CD14-positive monocyte (primary cell): ENCODE results near the gene SNX8. TPM values are rescaled to one million over a fixed set of nuclear protein-coding genes. Genes with fewer than 3 reads are reported as not detected.
A peak's percentile ranks its signal among the peaks of the same experiment; 100 is the strongest.

Experiments
- DNase-seq, 3 donors: peaks; one replicate each; pipeline ENCODE4 v3.0.0-alpha.2; 2011 to 2022
- H2AFZ ChIP-seq: 2 replicates; pipeline ENCODE4 v1.6.0; 2012; ENCODE audit warnings: mild to moderate bottlenecking, low read depth, low read length, inconsistent platforms; ENCODE audit not compliant: insufficient read depth, poor library complexity, severe bottlenecking
- H3K27ac ChIP-seq, 2 donors: 1 replicate in 1 of 2; 2 replicates in 1 of 2; pipeline ENCODE4 v1.5.1; 2012 to 2013; ENCODE audit warnings: low read length in 2 of 2, control low read depth in 1 of 2, inconsistent platforms in 1 of 2, low read depth in 1 of 2, mild to moderate bottlenecking in 1 of 2
- H3K27me3 ChIP-seq, 2 donors: one replicate each; pipeline versions ENCODE4 v1.6.0 to v1.6.1; 2011 to 2013; ENCODE audit warnings: low read length in 2 of 2; ENCODE audit not compliant: control insufficient read depth in 2 of 2, insufficient read depth in 2 of 2
- H3K36me3 ChIP-seq, 2 donors: replicated peaks in 1 of 2; 1 replicate in 1 of 2; 2 replicates in 1 of 2; pipeline versions ENCODE4 v1.5.1 to v1.6.1; 2012 to 2013; ENCODE audit warnings: low read length in 2 of 2, control low read depth in 1 of 2, inconsistent platforms in 1 of 2, mild to moderate bottlenecking in 1 of 2; ENCODE audit not compliant: insufficient read depth in 2 of 2, control insufficient read depth in 1 of 2
- H3K4me1 ChIP-seq, 2 donors: 1 replicate in 1 of 2; 2 replicates in 1 of 2; pipeline versions ENCODE4 v1.5.1 to v1.6.1; 2012 to 2013; ENCODE audit warnings: low read length in 2 of 2, control low read depth in 1 of 2, inconsistent platforms in 1 of 2, mild to moderate bottlenecking in 1 of 2, moderate library complexity in 1 of 2; ENCODE audit not compliant: insufficient read depth in 2 of 2, control insufficient read depth in 1 of 2
- H3K4me2 ChIP-seq: replicated peaks from 2 replicates; pipeline ENCODE3; 2012; ENCODE audit warnings: low read length, moderate library complexity, mild to moderate bottlenecking; ENCODE audit not compliant: poor library complexity, severe bottlenecking; ENCODE audit errors: extremely low read depth
- H3K4me3 ChIP-seq, 3 experiments: fragments of 200-600 bp in 1 of 3; sonication (generic) in 1 of 3; replicated peaks in 1 of 3; 1 replicate in 2 of 3; 2 replicates in 1 of 3; pipeline ENCODE4 v1.5.1; 2011 to 2013; ENCODE audit warnings: low read length in 3 of 3, mild to moderate bottlenecking in 3 of 3, control low read depth in 2 of 3, low read depth in 2 of 3, inconsistent platforms in 1 of 3, moderate library complexity in 1 of 3
- H3K79me2 ChIP-seq: 2 replicates; pipeline ENCODE4 v1.6.0; 2012; ENCODE audit warnings: mild to moderate bottlenecking, control low read depth, inconsistent platforms, low read length, moderate library complexity; ENCODE audit not compliant: insufficient read depth
- H3K9ac ChIP-seq: 2 replicates; pipeline ENCODE4 v1.6.0; 2017; ENCODE audit warnings: low read length, mild to moderate bottlenecking; ENCODE audit not compliant: insufficient read depth, poor library complexity, severe bottlenecking
- H3K9me3 ChIP-seq, 2 donors: replicated peaks in 1 of 2; 1 replicate in 1 of 2; 2 replicates in 1 of 2; pipeline versions ENCODE4 v1.5.1 to v1.6.1; 2012 to 2013; ENCODE audit warnings: low read length in 2 of 2, control low read depth in 1 of 2; ENCODE audit not compliant: control insufficient read depth in 1 of 2, insufficient read depth in 1 of 2
- H4K20me1 ChIP-seq: 2 replicates; pipeline ENCODE4 v1.6.0; 2012; ENCODE audit warnings: mild to moderate bottlenecking, low read length, control low read depth, moderate library complexity; ENCODE audit not compliant: insufficient read depth
- H3K27ac Mint-ChIP-seq, 7 donors: one replicate each; pipeline ENCODE4 v1.8.0; 2020; ENCODE audit warnings: mild to moderate bottlenecking in 7 of 7, mixed read lengths in 7 of 7, moderate library complexity in 6 of 7, inconsistent platforms in 2 of 7
- H3K27me3 Mint-ChIP-seq, 3 donors: one replicate each; pipeline ENCODE4 v1.8.0; 2021 to 2022; ENCODE audit warnings: low read depth in 3 of 3, mild to moderate bottlenecking in 3 of 3, mixed read lengths in 3 of 3, moderate library complexity in 3 of 3, inconsistent platforms in 1 of 3
- H3K36me3 Mint-ChIP-seq, 2 donors: one replicate each; pipeline ENCODE4 v1.8.0; 2020; ENCODE audit warnings: mixed read lengths in 2 of 2, inconsistent platforms in 1 of 2, mild to moderate bottlenecking in 1 of 2
- H3K4me1 Mint-ChIP-seq: one replicate; pipeline ENCODE4 v1.8.0; 2020; ENCODE audit warnings: mild to moderate bottlenecking, mixed read lengths
- H3K4me3 Mint-ChIP-seq, 2 donors: one replicate each; pipeline ENCODE4 v1.8.0; 2020; ENCODE audit warnings: mild to moderate bottlenecking in 2 of 2, mixed read lengths in 2 of 2, moderate library complexity in 1 of 2
- H3K9me3 Mint-ChIP-seq, 7 donors: one replicate each; pipeline ENCODE4 v1.8.0; 2020 to 2022; ENCODE audit warnings: mixed read lengths in 7 of 7, mild to moderate bottlenecking in 6 of 7, moderate library complexity in 6 of 7, inconsistent platforms in 2 of 7
- WGBS: methylation state at CpG from one replicate; pipeline ENCODE4 v1.1.5; 2013; ENCODE audit warnings: missing lambda C conversion rate; ENCODE audit not compliant: insufficient coverage; 5-methylcytosine and 5-hydroxymethylcytosine counted together
- intact Hi-C, 2 donors: fragments of 100-400 bp; cut with micrococcal nuclease; formaldehyde crosslinking; loops; one replicate each; pipeline versions ENCODE4 v1.15.0 to v1.15.1; 2023
- polyA plus RNA-seq, 3 donors: library from polyadenylated mRNA; depleted of rRNA in 1 of 3; unstranded in 2 of 3; stranded (reverse) in 1 of 3; fragments of 300-500 nt in 2 of 3; fragments of >200 nt in 1 of 3; fragmentation: Illumina TruSeq in 2 of 3; gene quantifications; 1 replicate in 2 of 3; 2 replicates in 1 of 3; pipeline ENCODE4 v1.2.3, GENCODE V29; 2012 to 2021
- TF ChIP-seq, protein P1 (sequence below): fragments of 200-600 bp; IDR thresholded peaks from one replicate; pipeline ENCODE4 v1.8.0; 2022; ENCODE audit warnings: antibody characterized with exemption, mild to moderate bottlenecking

The SNX8 gene
- polyA plus RNA-seq, 3 donors: 15.4 to 43.7 (median 41.9) TPM

DNA sequence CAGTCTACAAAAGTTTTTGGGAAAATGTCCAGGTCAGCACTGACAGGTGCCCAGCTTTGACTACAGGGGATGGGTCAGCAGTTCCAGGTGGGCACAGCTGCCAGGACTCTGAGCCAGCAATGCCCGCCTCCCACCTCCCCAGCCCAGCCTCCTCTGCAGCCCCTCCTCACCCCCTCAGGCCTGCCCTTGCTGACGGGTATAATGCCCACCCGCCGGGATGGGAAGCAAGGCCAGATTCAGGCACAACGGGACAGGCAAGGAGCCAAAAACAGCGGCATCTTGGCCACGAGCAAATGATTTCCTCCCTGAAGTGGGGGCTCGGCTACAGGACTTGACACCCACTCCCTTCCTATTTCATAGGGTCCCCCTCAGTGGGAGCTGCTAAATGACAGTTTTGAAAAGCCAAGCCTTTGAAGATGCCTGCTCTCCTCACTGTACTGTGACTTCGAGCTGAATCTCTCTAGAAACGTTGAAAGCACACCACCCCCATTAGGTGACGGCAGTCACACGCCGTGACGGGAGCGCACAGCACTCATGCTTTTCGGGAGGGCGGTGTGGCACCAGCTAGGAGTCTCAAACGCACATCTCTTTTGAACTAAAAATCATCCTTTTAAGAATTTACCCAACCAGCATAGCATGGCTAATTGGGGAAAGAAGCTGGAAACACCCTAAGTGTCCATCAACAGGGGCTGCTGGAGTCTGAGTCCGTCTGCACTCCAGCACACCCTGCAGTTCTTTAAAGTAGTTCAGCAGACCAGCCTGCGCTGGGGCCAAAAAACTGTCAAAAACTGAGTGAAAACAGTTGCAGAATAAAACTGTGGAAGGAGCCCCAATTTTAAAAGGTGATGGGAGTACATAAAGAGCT lies 111.1 kb downstream of the SNX8 start:
- DNase-seq: no peak
- H4K20me1 ChIP-seq: no peaks in the 10 kb centered on the region
- no peak overlapping the region for H3K4me3 Mint-ChIP-seq
- no peak overlapping the region for H2AFZ ChIP-seq
- H3K4me3 ChIP-seq: no peak overlapping the region
- TF ChIP-seq, protein P1, sequence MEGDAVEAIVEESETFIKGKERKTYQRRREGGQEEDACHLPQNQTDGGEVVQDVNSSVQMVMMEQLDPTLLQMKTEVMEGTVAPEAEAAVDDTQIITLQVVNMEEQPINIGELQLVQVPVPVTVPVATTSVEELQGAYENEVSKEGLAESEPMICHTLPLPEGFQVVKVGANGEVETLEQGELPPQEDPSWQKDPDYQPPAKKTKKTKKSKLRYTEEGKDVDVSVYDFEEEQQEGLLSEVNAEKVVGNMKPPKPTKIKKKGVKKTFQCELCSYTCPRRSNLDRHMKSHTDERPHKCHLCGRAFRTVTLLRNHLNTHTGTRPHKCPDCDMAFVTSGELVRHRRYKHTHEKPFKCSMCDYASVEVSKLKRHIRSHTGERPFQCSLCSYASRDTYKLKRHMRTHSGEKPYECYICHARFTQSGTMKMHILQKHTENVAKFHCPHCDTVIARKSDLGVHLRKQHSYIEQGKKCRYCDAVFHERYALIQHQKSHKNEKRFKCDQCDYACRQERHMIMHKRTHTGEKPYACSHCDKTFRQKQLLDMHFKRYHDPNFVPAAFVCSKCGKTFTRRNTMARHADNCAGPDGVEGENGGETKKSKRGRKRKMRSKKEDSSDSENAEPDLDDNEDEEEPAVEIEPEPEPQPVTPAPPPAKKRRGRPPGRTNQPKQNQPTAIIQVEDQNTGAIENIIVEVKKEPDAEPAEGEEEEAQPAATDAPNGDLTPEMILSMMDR: no peak
- no peaks in the 10 kb centered on the region for H3K9me3 ChIP-seq
- intact Hi-C loops: no loop called here
- WGBS: 85% methylated on average over 15 of the region's 20 CpGs
- H3K4me1 Mint-ChIP-seq: peaks cover 9% of the 10 kb centered on the region
- H3K9ac ChIP-seq: no peak overlapping the region
- H3K9me3 Mint-ChIP-seq: peaks cover 0 to 7% (median 0%) of the 10 kb centered on the region in 7 donors
- peak overlapping the region in 1 of 2 donors; percentile 26 for H3K27ac ChIP-seq
- H3K36me3 Mint-ChIP-seq: peaks cover 74 to 87% of the 10 kb centered on the region in 2 donors
- peaks cover 45 to 76% of the 10 kb centered on the region in 2 donors for H3K36me3 ChIP-seq
- peak overlapping the region in 4 of 7 donors; percentile 33 to 61 (median 44) for H3K27ac Mint-ChIP-seq
- H3K27me3 ChIP-seq: no peaks in the 10 kb centered on the region
- H3K4me1 ChIP-seq: peaks cover 0 to 7% of the 10 kb centered on the region in 2 donors
- no peak overlapping the region for H3K4me2 ChIP-seq
- H3K27me3 Mint-ChIP-seq: peaks cover 0 to 2% (median 0%) of the 10 kb centered on the region in 3 donors
- H3K79me2 ChIP-seq: no peaks in the 10 kb centered on the region

DNA sequence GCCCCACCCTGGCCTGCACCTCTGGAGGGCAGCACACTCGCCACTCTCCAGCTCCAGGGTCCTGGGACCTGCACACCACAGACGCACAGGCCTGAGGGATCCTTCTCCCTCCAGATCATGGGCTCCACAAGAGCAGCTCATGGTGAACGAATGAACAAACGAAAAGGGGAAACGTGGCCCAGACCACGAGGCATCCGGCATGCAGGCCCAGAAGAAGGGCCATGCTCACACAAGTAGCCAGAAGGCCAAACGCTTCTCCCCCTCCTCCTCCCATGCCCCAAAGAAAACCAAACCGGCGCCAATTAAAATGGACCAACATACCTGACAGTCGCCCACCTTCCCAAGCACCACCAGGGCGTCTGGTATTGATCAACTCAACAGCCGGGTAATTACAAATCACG lies 111.9 kb downstream of the SNX8 start:
- Mint-ChIP-seq H3K9me3 (peaks cover 0 to 7% (median 0%) of the 10 kb centered on the region in 7 donors), H3K27ac (no peak overlapping the region), H3K36me3 (peaks cover 71 to 85% of the 10 kb centered on the region in 2 donors), H3K27me3 (peaks cover 0 to 2% (median 0%) of the 10 kb centered on the region in 3 donors), H3K4me1 (peaks cover 9% of the 10 kb centered on the region), H3K4me3 (no peak overlapping the region)
- Histone ChIP-seq H3K27me3 (no peaks in the 10 kb centered on the region), H3K27ac (no peak overlapping the region), H2AFZ (no peak overlapping the region), H3K4me2 (no peak overlapping the region), H3K4me3 (no peak overlapping the region), H3K9ac (no peak overlapping the region), H3K9me3 (no peaks in the 10 kb centered on the region), H3K4me1 (peaks cover 0 to 7% of the 10 kb centered on the region in 2 donors), H3K36me3 (peaks cover 40 to 74% of the 10 kb centered on the region in 2 donors), H4K20me1 (no peaks in the 10 kb centered on the region), H3K79me2 (no peaks in the 10 kb centered on the region)
- WGBS: 78% methylated on average over 14 of the region's 14 CpGs
- no peak for DNase-seq
- intact Hi-C loops: no loop called here
- TF ChIP-seq, protein P1: no peak

Other genes with a start within 250 kb of the SNX8 start
- gene MAD1L1, start 81.5 kb downstream of the SNX8 start, polyA plus RNA-seq: 10 to 100 TPM; 22.0 to 39.4 (median 33.2) TPM
- gene MRM2, start 72.2 kb downstream of the SNX8 start, polyA plus RNA-seq: 10 to 100 TPM in 2 of 3 donors, 1 to 10 TPM in 1; 9.2 to 32.5 (median 26.7) TPM
- gene NUDT1, start 72.2 kb downstream of the SNX8 start, polyA plus RNA-seq: 10 to 100 TPM; 19.6 to 42.6 (median 40.8) TPM
- gene EIF3B, start 40.4 kb upstream of the SNX8 start, polyA plus RNA-seq: 10 to 100 TPM; 46.0 to 89.1 (median 69.2) TPM
- gene CHST12, start 89.2 kb upstream of the SNX8 start, polyA plus RNA-seq: 10 to 100 TPM in 1 of 3 donors, 1 to 10 TPM in 2; 5.8 to 10.6 (median 7.5) TPM
- not detected for gene GRIFIN, start 162.0 kb upstream of the SNX8 start, polyA plus RNA-seq
- 100 to 1,000 TPM in 1 of 3 donors, 1 to 10 TPM in 2; 1.9 to 121 (median 2.2) TPM for gene LFNG, start 205.3 kb upstream of the SNX8 start, polyA plus RNA-seq
- gene BRAT1, start 241.1 kb upstream of the SNX8 start, polyA plus RNA-seq: 10 to 100 TPM; 31.6 to 34.2 (median 32.5) TPM
- gene IQCE, start 244.5 kb upstream of the SNX8 start, polyA plus RNA-seq: 1 to 10 TPM; 1.8 to 8.4 (median 3.0) TPM